IMR-90 (cell line): ENCODE data around the gene TSPAN17.
A peak's percentile ranks its signal among the peaks of the same experiment; 100 is the strongest.

Experiments used
- CEBPB ChIP-seq: IDR thresholded peaks from 2 replicates; pipeline ENCODE4 v1.6.1; 2012; ENCODE audit warnings: low read depth, low read length, improper control_type of control experiment
- CTCF ChIP-seq: conservative IDR thresholded peaks from 2 replicates; pipeline ENCODE4 v1.5.1; 2012; ENCODE audit warnings: mild to moderate bottlenecking, low read depth, low read length, improper control_type of control experiment
- POLR2A ChIP-seq: IDR thresholded peaks from 2 replicates; pipeline ENCODE4 v1.6.1; 2012; ENCODE audit warnings: mild to moderate bottlenecking, low read depth, low read length
- RAD21 ChIP-seq: IDR thresholded peaks from 2 replicates; pipeline ENCODE4 v1.6.1; 2012; ENCODE audit warnings: low read length, improper control_type of control experiment
- RFX5 ChIP-seq: IDR thresholded peaks from 2 replicates; pipeline ENCODE4 v1.8.0; 2012; ENCODE audit warnings: low read depth, mild to moderate bottlenecking, low read length, moderate library complexity

GRCh38 chr5:176614805-176615478 lies 32.3 kb upstream of the TSPAN17 start:
- TF ChIP-seq POLR2A (no peak), CTCF (no peak), CEBPB (peak; percentile 37; the same call in 1 of the 2 replicates), RFX5 (no peak), RAD21 (no peak)
